HEK293 (cell line): ENCODE data around the gene ALG8.

Source experiments
- PRDM4 ChIP-seq: fragments of 450-650 bp; formaldehyde crosslinking; IDR thresholded peaks from 2 replicates; pipeline ENCODE4 v1.5.1; 2017; ENCODE audit warnings: missing biosample characterization, missing genetic modification characterization
- ZNF501 ChIP-seq: fragments of 450-650 bp; formaldehyde crosslinking; IDR thresholded peaks from 2 replicates; pipeline ENCODE4 v1.5.1; 2016; ENCODE audit warnings: missing biosample characterization, missing genetic modification characterization

GRCh38 chr11:78078218-78079167, 60.9 kb downstream of the ALG8 start:
- TF ChIP-seq ZNF501 = no peak
- TF ChIP-seq PRDM4 (tag by site-specific recombination) = no peak
